Natural killer cell treated with Interleukin-12 subunit alpha and Interleukin-12 subunit beta and Interleukin-15 and Interleukin-18, amount 100 ng/mL, for 72 hours (primary cell): Measurements from ENCODE around the gene B4GALT1. TPM values are rescaled to one million over a fixed set of nuclear protein-coding genes. Genes with fewer than 3 reads are reported as not detected.

ENCODE experiments used
- ATAC-seq, 2 donors: fragments of 150-1000 bp; cut with Tn5 transposase in 1 of 2; sonication (Bioruptor Pico), chemical (Tn5 transposase) in 1 of 2; 2 replicates each; pipeline ENCODE4 v1.10.0; 2021
- DNase-seq: peaks from one replicate; pipeline ENCODE4 v3.0.0; 2022; ENCODE audit warnings: low spot score
- H3K27ac Mint-ChIP-seq, 2 donors: 1 replicate in 1 of 2; 2 replicates in 1 of 2; pipeline ENCODE4 v1.8.0; 2022; ENCODE audit warnings: mixed read lengths in 2 of 2, mild to moderate bottlenecking in 1 of 2, moderate library complexity in 1 of 2
- H3K27me3 Mint-ChIP-seq, 2 donors: 1 replicate in 1 of 2; 2 replicates in 1 of 2; pipeline ENCODE4 v1.8.0; 2022; ENCODE audit warnings: mixed read lengths in 2 of 2
- H3K36me3 Mint-ChIP-seq: one replicate; pipeline ENCODE4 v1.8.0; 2022; ENCODE audit warnings: mixed read lengths
- H3K4me1 Mint-ChIP-seq, 2 donors: 1 replicate in 1 of 2; 2 replicates in 1 of 2; pipeline ENCODE4 v1.8.0; 2022; ENCODE audit warnings: low read depth in 2 of 2, mixed read lengths in 2 of 2, mild to moderate bottlenecking in 1 of 2
- H3K4me3 Mint-ChIP-seq: one replicate; pipeline ENCODE4 v1.8.0; 2022; ENCODE audit warnings: mixed read lengths
- H3K9me3 Mint-ChIP-seq: 2 replicates; pipeline ENCODE4 v1.8.0; 2022; ENCODE audit warnings: mixed read lengths
- total RNA-seq, 2 donors: library from RNA; stranded (reverse); gene quantifications; one replicate each; pipeline ENCODE4 v1.2.3, GENCODE V29; 2022

The B4GALT1 gene
- 10 to 100 TPM; 51.4 to 90.6 TPM for total RNA-seq

DNA sequence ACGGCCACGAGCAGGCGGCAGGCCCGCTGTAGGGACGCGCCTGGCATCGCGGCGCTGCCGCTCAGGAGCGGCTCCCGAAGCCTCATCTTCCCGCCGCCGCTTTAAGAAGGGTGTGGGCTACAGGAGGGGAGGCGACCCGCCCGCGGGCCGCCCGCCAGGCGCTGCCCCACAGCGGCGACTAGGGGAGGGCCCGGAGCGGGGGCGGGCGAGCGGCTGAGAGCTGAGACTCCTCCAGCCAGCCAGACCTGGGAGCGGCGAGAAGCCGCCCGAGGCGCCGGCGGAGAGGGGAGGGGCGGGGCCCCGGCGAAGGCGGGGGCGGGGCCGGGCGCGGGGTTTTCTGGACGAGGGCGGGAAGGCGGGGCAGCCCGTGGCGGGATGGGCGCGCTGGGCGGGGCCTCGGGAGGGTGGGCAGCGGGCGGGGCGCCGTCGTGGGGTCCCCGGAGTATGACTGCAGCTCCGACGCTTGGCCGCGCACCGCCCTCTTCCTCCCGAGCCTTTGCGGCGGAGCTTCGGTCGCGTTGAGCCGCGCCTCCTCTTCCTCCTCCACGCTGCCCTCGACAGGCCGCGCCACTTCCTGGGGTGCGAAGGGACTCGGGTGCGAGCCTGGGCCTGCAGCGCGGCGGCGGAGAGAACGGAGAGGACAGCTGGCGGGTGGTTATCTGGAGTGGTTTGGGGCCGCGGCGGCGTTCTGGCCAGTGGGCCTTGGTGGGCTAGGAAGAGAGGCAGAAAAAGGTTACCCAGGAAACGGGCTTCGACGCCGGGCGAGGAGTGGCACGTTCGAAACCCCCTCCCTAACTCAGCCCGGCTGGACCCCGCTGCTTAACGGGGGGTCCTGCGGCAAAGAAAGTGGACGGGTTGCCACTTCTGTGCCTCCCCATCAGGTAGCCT, at the start of gene B4GALT1:
Gene B4GALT1, minus strand, starts transcription at position 253 of the 888 bp plus-strand sequence. Its CDS starts 167 bp downstream, at position 86.
- H3K4me1 Mint-ChIP-seq, result peaks cover 66 to 67% of the 10 kb centered on the region in 2 donors
- H3K36me3 Mint-ChIP-seq, result no peaks in the 10 kb centered on the region
- DNase-seq (peak; percentile 96), ATAC-seq (peak; percentile 91 to 92)
- H3K4me3 Mint-ChIP-seq, result peak within 1 kb of the TSS; percentile 100
- peak within 1 kb of the TSS; percentile 97 for H3K27ac Mint-ChIP-seq
- no peaks in the 10 kb centered on the region for H3K27me3 Mint-ChIP-seq
- H3K9me3 Mint-ChIP-seq, result no peaks in the 10 kb centered on the region

DNA sequence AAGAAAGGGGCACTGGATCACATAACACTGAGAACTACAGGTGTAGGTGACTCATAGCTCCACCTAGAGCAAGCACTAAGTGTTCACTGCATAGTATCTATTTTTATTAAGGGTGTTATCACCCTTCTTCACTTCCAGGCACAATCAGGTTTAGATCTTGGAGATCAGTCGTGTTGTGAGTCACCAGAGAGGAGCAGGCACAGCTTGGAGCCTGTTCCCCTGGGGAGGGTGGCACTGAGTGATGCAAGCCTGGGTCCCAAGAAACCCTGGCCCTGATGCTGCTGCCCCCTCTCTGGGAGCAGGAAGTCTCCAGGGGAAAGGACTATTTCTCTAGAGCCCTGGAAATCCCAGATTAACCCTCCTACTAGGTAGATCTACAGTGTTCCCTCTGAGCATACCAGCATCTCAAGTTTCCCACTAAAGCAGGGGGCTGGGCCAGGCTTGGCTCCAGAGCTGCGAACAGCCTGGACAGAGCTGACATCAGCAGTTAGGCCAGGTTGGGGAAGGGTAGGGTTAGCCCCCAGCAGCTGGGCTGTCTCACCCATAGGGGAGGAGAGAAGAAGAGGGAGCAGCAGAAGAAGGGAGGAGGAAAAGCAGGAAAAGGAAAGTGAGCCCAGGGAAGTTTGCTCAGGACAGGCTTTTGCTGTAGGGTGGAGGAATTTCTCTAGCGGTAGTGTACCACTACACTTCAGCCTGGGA, 44.7 kb upstream of the B4GALT1 start:
- H3K27me3 Mint-ChIP-seq, result no peaks in the 10 kb centered on the region
- DNase-seq (no peak), ATAC-seq (no peak)
- H3K27ac Mint-ChIP-seq, result peak overlapping the region in 1 of 2 donors; percentile 26
- H3K9me3 Mint-ChIP-seq, result no peaks in the 10 kb centered on the region
- no peaks in the 10 kb centered on the region for H3K36me3 Mint-ChIP-seq
- H3K4me3 Mint-ChIP-seq, result no peak overlapping the region
- no peaks in the 10 kb centered on the region for H3K4me1 Mint-ChIP-seq

- Mint-ChIP-seq H3K9me3 (no peaks in the 10 kb centered on the region), H3K27me3 (no peaks in the 10 kb centered on the region), H3K4me3 (no peak overlapping the region), H3K36me3 (no peaks in the 10 kb centered on the region), H3K27ac (no peak overlapping the region), H3K4me1 (no peaks in the 10 kb centered on the region)
- no peak for ATAC-seq
- no peak for DNase-seq
Measured at GRCh38 chr9:33210006-33210715, 43.0 kb upstream of the B4GALT1 start.

DNA sequence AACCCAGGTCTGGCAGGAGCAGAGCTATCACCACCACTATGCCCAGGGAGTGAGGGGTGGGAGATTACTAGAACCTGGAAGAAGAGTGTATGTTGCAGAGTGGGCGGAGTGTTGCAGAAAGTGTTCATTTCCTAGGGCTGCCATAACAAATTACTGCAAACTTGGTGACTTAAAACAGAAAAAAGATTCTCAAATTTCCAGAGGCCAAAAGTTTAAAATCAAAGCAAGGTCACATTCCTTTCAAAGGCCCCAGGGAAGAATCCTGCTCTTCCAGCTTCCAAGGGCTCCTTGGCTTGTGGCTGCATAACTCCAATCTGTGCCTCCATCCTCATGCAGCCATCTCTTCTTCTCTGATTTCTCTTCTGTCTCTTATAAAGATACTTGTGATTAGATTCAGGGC, 42.3 kb upstream of the B4GALT1 start:
- Mint-ChIP-seq H3K27ac (no peak overlapping the region), H3K36me3 (no peaks in the 10 kb centered on the region), H3K4me3 (no peak overlapping the region), H3K27me3 (peaks cover 0 to 3% of the 10 kb centered on the region in 2 donors), H3K9me3 (no peaks in the 10 kb centered on the region), H3K4me1 (no peaks in the 10 kb centered on the region)
- no peak for ATAC-seq
- no peak for DNase-seq

DNA sequence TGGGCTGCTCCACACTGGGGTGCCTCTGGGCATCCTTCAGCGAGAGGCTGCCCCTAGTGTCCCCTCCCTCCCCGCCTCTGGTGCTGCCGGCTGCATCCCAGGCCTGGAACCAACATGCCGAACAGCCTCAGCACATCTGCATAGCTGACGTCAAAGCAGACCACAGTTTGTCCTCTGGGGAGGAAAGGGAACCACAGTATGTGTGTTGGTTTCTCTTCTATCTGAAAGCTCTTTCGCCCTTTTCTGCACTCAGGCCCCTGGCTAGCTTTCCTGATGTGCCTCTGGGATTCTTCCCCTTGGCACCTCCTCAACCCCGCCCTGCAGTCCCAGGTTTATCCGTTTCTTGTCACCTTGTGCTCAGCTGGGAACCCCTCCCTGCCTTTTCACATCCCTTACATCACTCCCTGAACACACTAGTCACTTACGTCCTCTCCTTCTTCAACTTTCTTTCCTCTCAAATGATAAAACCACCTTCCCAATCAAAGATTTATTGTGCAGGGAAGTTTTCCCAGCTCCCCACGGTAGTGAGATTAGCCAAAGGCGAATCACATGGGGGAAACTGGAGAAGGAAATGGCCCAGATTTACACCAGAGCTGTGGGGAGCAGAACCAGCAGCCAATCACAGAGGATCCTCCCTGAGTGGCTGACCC, 35.5 kb upstream of the B4GALT1 start:
- Mint-ChIP-seq H3K4me3 (peak overlapping the region; percentile 71), H3K27me3 (peaks cover 0 to 3% of the 10 kb centered on the region in 2 donors), H3K27ac (peak overlapping the region; percentile 36 to 57), H3K9me3 (no peaks in the 10 kb centered on the region), H3K4me1 (peaks cover 14 to 19% of the 10 kb centered on the region in 2 donors), H3K36me3 (no peaks in the 10 kb centered on the region)
- ATAC-seq, result peak; percentile 87 to 95
- DNase-seq, result peak; percentile 74

GRCh38 chr9:33202018-33202417, 34.9 kb upstream of the B4GALT1 start:
- no peaks in the 10 kb centered on the region for H3K9me3 Mint-ChIP-seq
- H3K27me3 Mint-ChIP-seq, result peaks cover 0 to 3% of the 10 kb centered on the region in 2 donors
- H3K27ac Mint-ChIP-seq, result peak overlapping the region in 1 of 2 donors; percentile 57
- ATAC-seq (no peak), DNase-seq (no peak)
- no peaks in the 10 kb centered on the region for H3K36me3 Mint-ChIP-seq
- peak overlapping the region; percentile 4 for H3K4me3 Mint-ChIP-seq
- peaks cover 14 to 19% of the 10 kb centered on the region in 2 donors for H3K4me1 Mint-ChIP-seq

- Mint-ChIP-seq H3K36me3 (no peaks in the 10 kb centered on the region), H3K4me3 (no peak overlapping the region), H3K4me1 (peaks cover 14% of the 10 kb centered on the region in 2 donors), H3K27me3 (no peaks in the 10 kb centered on the region), H3K9me3 (no peaks in the 10 kb centered on the region), H3K27ac (peak overlapping the region in 1 of 2 donors; percentile 32)
- ATAC-seq (no peak), DNase-seq (no peak)
Measured at GRCh38 chr9:33198165-33198564, 31.0 kb upstream of the B4GALT1 start.

DNA sequence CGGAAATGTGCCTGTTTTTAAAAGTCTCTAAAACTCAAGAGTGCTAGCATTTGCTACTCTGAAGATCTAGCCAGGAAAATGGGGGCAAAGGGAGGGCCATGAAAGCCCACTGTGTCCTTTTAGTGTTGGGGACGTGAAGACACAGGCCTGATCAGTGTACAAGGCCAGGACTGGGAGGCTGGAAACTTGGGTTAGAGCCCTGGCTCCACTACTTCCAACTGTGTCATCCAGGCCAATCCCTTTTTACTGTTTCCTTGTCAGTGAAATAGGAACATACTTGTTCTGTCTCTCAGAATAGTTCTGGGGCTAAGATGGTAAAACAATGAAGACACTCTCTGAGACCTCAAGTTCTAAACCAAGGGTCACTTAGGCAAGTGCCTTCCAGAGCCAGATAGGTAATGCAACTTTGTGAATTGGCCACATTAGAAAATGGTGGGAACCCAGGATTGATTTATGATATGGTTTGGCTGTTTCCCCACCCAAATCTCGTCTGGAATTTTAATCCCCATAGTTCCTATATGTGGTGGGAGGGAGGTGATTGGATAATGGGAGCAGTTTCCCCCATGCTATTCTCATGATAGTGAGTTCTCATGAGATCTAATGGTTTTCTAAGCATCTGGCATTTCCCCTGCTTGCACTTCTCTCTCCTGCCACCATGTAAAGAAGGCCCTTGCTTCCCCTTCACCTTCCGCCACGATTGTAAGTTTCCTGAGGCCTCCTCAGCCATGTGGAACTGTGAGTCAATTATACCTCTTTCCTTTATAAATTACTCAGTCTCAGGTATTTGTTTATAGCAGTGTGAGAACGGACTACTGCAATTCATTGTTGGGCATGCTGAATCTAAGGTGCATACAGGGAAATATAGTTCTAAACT, 30.4 kb upstream of the B4GALT1 start:
- Mint-ChIP-seq H3K4me1 (peaks cover 8 to 9% of the 10 kb centered on the region in 2 donors), H3K27ac (no peak overlapping the region), H3K36me3 (no peaks in the 10 kb centered on the region), H3K27me3 (no peaks in the 10 kb centered on the region), H3K9me3 (no peaks in the 10 kb centered on the region), H3K4me3 (no peak overlapping the region)
- no peak for ATAC-seq
- no peak for DNase-seq

- H3K27ac Mint-ChIP-seq, result no peak overlapping the region
- H3K4me3 Mint-ChIP-seq, result no peak overlapping the region
- ATAC-seq, result no peak
- DNase-seq, result no peak
- H3K36me3 Mint-ChIP-seq, result no peaks in the 10 kb centered on the region
- H3K27me3 Mint-ChIP-seq, result no peaks in the 10 kb centered on the region
- H3K9me3 Mint-ChIP-seq, result no peaks in the 10 kb centered on the region
- H3K4me1 Mint-ChIP-seq, result peaks cover under 1 to 3% of the 10 kb centered on the region in 2 donors
Measured at GRCh38 chr9:33196736-33197135, 29.6 kb upstream of the B4GALT1 start.

DNA sequence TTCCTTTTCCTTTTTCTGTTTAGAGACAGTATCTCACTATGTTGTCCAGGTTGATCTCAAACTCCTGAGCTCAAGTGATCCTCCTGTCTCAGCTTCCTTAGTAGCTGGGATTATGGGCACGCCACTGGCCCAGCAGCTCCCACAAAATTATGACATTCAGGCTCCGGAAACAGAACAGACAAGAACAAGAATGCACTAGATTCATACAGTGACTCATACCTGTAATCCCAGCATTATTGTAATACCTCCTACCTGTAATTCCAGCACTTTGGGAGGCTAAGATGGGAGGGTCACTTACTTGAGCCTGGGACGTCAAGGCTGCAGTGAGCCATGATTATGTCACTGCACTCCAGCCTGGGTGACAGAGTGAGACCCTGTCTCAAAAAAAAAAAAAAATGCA, 26.7 kb upstream of the B4GALT1 start:
- Mint-ChIP-seq H3K27me3 (peaks cover 0 to under 1% of the 10 kb centered on the region in 2 donors), H3K4me1 (no peaks in the 10 kb centered on the region), H3K36me3 (no peaks in the 10 kb centered on the region), H3K27ac (no peak overlapping the region), H3K4me3 (no peak overlapping the region), H3K9me3 (no peaks in the 10 kb centered on the region)
- no peak for ATAC-seq
- DNase-seq, result no peak

- H3K4me1 Mint-ChIP-seq, result peaks cover 2 to 3% of the 10 kb centered on the region in 2 donors
- ATAC-seq (no peak), DNase-seq (no peak)
- no peaks in the 10 kb centered on the region for H3K36me3 Mint-ChIP-seq
- H3K27ac Mint-ChIP-seq, result no peak overlapping the region
- no peak overlapping the region for H3K4me3 Mint-ChIP-seq
- H3K9me3 Mint-ChIP-seq, result no peaks in the 10 kb centered on the region
- peaks cover 0 to 5% of the 10 kb centered on the region in 2 donors for H3K27me3 Mint-ChIP-seq
Measured at GRCh38 chr9:33192493-33193255, 25.5 kb upstream of the B4GALT1 start.
